Measurements from ENCODE around the gene NTRK2. TPM values are rescaled to one million over a fixed set of nuclear protein-coding genes. Genes with fewer than 3 reads are reported as not detected.

The NTRK2 gene
- polyA plus RNA-seq, 1 donor (not counting 4 experiments of a cell fraction or from before 2014, with no cell fraction given), result 0.08 TPM

GRCh38 chr9:84999788-85000187 is 330.3 kb downstream of the NTRK2 start:
- no peaks in the 10 kb centered on the region for H3K79me2 ChIP-seq (ENCODE audit: control insufficient read depth, insufficient read depth, low read length)
- no peaks in the 10 kb centered on the region for H4K20me1 ChIP-seq (ENCODE audit: control insufficient read depth, extremely low read depth, insufficient read depth, low read length)
- no peak overlapping the region for H2AFZ ChIP-seq (ENCODE audit: control insufficient read depth, low read length)
- DNase-seq (ENCODE audit: low read depth, low spot score) (no peak), FAIRE-seq (no peak)
- dilution Hi-C loops (cut with MboI; ENCODE audit: extremely low pct_ligation_motif_present, low sequenced_read_pairs), result no loop called here
- H3K9me3 ChIP-seq (ENCODE audit: control insufficient read depth, low read depth, low read length), result no peaks in the 10 kb centered on the region
- TF ChIP-seq EZH2 (IDR thresholded peaks at IDR 0.05; ENCODE audit: low read length), result no peak
- TF ChIP-seq CTCF (optimal IDR thresholded peaks at IDR 0.05 in 1 of 3, IDR thresholded peaks at IDR 0.05 in 1 of 3, conservative IDR thresholded peaks at IDR 0.05 in 1 of 3; ENCODE audit: extremely low read depth in 1 of 3, insufficient read depth in 2 of 3, low read length in 3 of 3), result no peak
- H3K4me1 ChIP-seq (ENCODE audit: control insufficient read depth, extremely low read depth, insufficient read depth, low read length), result peaks cover 14% of the 10 kb centered on the region
- H3K4me3 ChIP-seq (ENCODE audit: control insufficient read depth in 2 of 3, extremely low read depth in 1 of 3, insufficient read depth in 2 of 3, low read depth in 1 of 3, low read length in 3 of 3), result no peak overlapping the region
- H3K36me3 ChIP-seq (ENCODE audit: control insufficient read depth in 2 of 2, extremely low read depth in 1 of 2, insufficient read depth in 2 of 2, low read length in 2 of 2), result no peaks in the 10 kb centered on the region
- no peak overlapping the region for H3K9ac ChIP-seq (ENCODE audit: control insufficient read depth, extremely low read depth, insufficient read depth, low read length)
- no peak overlapping the region for H3K27ac ChIP-seq (ENCODE audit: control insufficient read depth, insufficient read depth, low read length)
- H3K9me1 ChIP-seq (ENCODE audit: control insufficient read depth, extremely low read depth, insufficient read depth, low read length), result no peaks in the 10 kb centered on the region
- H3K4me2 ChIP-seq (ENCODE audit: control insufficient read depth, extremely low read depth, insufficient read depth, low read depth, low read length), result no peak overlapping the region
- H3K27me3 ChIP-seq (ENCODE audit: control insufficient read depth, extremely low read depth, insufficient read depth, low read length), result no peaks in the 10 kb centered on the region

GRCh38 chr9:85001925-85002324 is 332.4 kb downstream of the NTRK2 start:
- no peak for FAIRE-seq

More at GRCh38 chr9:85001925-85002324, 332.4 kb downstream of the NTRK2 start:
- Histone ChIP-seq H3K27ac (ENCODE audit: control insufficient read depth, insufficient read depth, low read length) (no peak overlapping the region), H3K4me1 (ENCODE audit: control insufficient read depth, extremely low read depth, insufficient read depth, low read length) (peaks cover 1% of the 10 kb centered on the region), H3K9me3 (ENCODE audit: control insufficient read depth, low read depth, low read length) (no peaks in the 10 kb centered on the region), H3K36me3 (ENCODE audit: control insufficient read depth in 2 of 2, extremely low read depth in 1 of 2, insufficient read depth in 2 of 2, low read length in 2 of 2) (no peaks in the 10 kb centered on the region), H2AFZ (ENCODE audit: control insufficient read depth, low read length) (no peak overlapping the region), H3K4me2 (ENCODE audit: control insufficient read depth, extremely low read depth, insufficient read depth, low read depth, low read length) (no peak overlapping the region), H4K20me1 (ENCODE audit: control insufficient read depth, extremely low read depth, insufficient read depth, low read length) (no peaks in the 10 kb centered on the region), H3K9ac (ENCODE audit: control insufficient read depth, extremely low read depth, insufficient read depth, low read length) (no peak overlapping the region), H3K79me2 (ENCODE audit: control insufficient read depth, insufficient read depth, low read length) (no peaks in the 10 kb centered on the region), H3K27me3 (ENCODE audit: control insufficient read depth, extremely low read depth, insufficient read depth, low read length) (no peaks in the 10 kb centered on the region), H3K4me3 (ENCODE audit: control insufficient read depth in 2 of 3, extremely low read depth in 1 of 3, insufficient read depth in 2 of 3, low read depth in 1 of 3, low read length in 3 of 3) (no peak overlapping the region), H3K9me1 (ENCODE audit: control insufficient read depth, extremely low read depth, insufficient read depth, low read length) (no peaks in the 10 kb centered on the region)
- TF ChIP-seq EZH2 (IDR thresholded peaks at IDR 0.05; ENCODE audit: low read length) (no peak), CTCF (optimal IDR thresholded peaks at IDR 0.05 in 1 of 3, IDR thresholded peaks at IDR 0.05 in 1 of 3, conservative IDR thresholded peaks at IDR 0.05 in 1 of 3; ENCODE audit: extremely low read depth in 1 of 3, insufficient read depth in 2 of 3, low read length in 3 of 3) (no peak)
- no peak for DNase-seq (ENCODE audit: low read depth, low spot score)
- dilution Hi-C loops (cut with MboI; ENCODE audit: extremely low pct_ligation_motif_present, low sequenced_read_pairs), result no loop called here
